Hematopoietic multipotent progenitor cell treated with erythropoietin and hydrocortisone succinate and interleukin-3 and kit ligand, for 6 days (in vitro differentiated cells): Measurements from ENCODE around the gene CYP2A6.

ENCODE experiments used
- DNase-seq: peaks from one replicate; pipeline ENCODE4 v3.0.0-alpha.2; 2015

Gene CYP2A6

GRCh38 chr19:40801426-40802299 is 48.6 kb downstream of the CYP2A6 start:
- peak; percentile 60 for DNase-seq

- DNase-seq: no peak
Observed at GRCh38 chr19:40800997-40801377, 49.3 kb downstream of the CYP2A6 start.

- no peak for DNase-seq
Observed at GRCh38 chr19:40800339-40800996, 49.8 kb downstream of the CYP2A6 start.

GRCh38 chr19:40799558-40800338 is 50.5 kb downstream of the CYP2A6 start:
- DNase-seq: peak; percentile 49

GRCh38 chr19:40798683-40799557 is 51.3 kb downstream of the CYP2A6 start, which contains the start of gene EGLN2:
EGLN2 (plus strand) TSS chr19:40799191; CDS start chr19:40800573, 1,382 bp downstream.
- DNase-seq: peak; percentile 100

GRCh38 chr19:40797963-40798682 is 52.1 kb downstream of the CYP2A6 start:
- DNase-seq: peak; percentile 95

- DNase-seq: no peak
Observed at GRCh38 chr19:40797166-40797962, 52.9 kb downstream of the CYP2A6 start.
